ENCODE data around the gene HIRIP3. TPM values are rescaled to one million over a fixed set of nuclear protein-coding genes. Genes with fewer than 3 reads are reported as not detected.
A peak's percentile ranks its signal among the peaks of the same experiment; 100 is the strongest.
"Not testable (repeated sequence)": the region's sequence is repeated elsewhere in the genome, so short reads cannot be mapped to it uniquely, and the experiment has no call there.

HIRIP3 gene
- total RNA-seq, 1 donor from 2014 or later = 8.2 TPM

DNA sequence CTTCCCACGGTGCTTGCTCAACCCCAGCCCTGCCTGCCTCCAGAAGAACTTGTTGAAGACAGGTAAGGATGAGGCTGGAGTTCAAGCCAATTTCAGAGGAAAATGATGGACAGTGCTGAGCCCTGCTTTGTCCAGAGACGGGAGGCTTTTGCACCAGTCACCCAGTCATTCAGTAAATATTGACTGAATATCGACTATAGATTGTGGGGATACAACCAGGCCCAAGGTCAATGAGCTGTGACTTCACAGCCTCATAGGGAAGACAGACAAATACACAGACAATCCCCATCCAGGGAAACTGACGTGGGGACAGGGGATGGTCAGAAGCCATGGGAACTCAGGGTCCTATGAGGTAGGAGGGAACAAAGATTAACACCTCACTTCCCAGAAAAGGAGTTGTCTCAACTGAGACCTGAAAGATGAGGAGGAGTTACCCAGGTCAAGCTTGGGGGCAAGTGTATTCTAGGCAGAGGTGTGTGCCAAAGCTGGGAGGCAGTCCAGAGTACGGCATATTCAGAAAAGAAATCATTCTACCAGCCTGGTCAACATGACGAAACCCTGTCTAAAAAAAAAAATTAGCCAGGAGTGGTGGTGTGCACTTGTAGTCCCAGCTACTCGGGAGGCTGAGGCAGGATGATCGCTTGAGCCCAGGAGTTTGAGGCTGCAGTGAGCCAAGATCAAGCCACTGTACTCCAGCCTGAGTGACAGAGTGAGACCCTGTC is 21.3 kb upstream of the HIRIP3 start:
- DNase-seq (ENCODE audit: low read depth) = no peak

DNA sequence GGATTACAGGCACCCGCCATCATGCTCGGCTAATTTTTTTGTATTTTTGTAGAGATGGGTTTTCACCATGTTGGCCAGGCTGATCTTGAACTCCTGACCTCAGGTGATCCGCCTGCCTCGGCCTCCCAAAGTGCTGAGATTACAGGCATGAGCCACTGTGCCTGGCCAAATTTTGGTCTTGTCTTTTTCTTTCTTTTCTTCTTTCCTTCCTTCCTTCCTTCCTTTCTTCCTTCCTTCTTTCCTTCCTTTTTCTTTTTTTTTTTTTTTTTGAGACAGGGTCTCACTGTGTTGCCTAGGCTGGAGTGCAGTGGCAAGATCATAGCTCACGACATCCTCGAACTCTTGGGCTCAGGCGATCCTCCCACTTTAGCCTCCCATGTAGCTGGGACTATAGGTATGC is 20.0 kb upstream of the HIRIP3 start:
- not testable (repeated sequence) for DNase-seq (ENCODE audit: low read depth)

DNA sequence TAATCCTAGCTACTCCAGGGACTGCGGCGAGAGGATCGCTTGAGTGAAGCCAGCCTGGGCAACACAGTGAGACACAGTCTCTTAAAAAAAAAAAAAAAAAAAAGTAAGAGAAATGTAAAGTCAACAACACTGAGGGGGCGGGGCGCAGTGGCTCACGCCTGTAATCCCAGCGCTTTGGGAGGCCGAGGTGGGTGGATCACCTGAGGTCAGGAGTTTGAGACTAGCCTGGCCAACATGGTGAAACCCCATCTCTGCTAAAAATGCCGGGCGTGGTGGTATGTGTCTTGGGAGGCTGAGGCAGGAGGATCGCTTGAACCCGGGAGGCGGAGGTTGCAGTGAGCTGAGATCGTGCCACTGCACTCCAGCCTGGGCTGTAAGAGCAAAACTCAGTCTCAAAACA is 17.2 kb upstream of the HIRIP3 start:
- DNase-seq (ENCODE audit: low read depth) = not testable (repeated sequence)

DNA sequence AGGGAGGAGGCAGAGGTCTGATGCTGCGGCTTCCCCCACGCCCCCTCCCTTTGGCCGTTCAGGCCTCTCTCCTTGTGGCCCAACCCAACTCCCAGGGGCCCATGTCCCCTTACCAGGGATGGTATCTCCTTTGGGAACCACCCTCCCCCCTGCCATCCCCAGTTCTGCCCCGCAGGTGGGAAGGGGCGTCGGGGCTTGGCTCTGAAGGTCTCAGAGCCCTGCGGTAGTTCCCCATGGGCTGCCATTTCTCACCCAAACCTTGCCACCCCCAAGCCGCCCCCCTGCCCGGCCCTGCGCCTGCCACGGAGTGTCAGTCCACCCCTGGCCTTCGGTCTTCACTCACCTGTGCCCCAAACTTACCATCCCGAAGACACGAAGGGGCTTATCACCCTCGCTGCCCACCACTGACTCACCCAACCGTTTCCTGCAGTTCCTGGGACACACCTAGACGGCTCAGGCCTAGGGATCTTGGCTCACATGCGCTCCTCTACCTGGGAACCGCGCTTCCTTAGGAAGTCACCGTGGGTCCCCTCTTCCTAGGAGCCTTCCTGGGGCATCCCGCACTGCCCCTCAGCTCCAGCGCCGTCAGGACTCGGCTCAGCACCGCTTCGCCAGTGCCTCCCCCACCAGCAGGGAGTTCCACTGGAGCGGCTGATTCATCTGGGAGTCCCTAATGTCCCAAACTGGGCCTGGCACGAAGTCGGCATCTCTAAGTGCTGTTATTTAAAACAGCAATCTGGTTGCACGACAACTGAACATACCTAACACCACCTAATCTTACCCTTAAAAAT is 16.5 kb upstream of the HIRIP3 start:
- DNase-seq (ENCODE audit: low read depth) = no peak

DNA sequence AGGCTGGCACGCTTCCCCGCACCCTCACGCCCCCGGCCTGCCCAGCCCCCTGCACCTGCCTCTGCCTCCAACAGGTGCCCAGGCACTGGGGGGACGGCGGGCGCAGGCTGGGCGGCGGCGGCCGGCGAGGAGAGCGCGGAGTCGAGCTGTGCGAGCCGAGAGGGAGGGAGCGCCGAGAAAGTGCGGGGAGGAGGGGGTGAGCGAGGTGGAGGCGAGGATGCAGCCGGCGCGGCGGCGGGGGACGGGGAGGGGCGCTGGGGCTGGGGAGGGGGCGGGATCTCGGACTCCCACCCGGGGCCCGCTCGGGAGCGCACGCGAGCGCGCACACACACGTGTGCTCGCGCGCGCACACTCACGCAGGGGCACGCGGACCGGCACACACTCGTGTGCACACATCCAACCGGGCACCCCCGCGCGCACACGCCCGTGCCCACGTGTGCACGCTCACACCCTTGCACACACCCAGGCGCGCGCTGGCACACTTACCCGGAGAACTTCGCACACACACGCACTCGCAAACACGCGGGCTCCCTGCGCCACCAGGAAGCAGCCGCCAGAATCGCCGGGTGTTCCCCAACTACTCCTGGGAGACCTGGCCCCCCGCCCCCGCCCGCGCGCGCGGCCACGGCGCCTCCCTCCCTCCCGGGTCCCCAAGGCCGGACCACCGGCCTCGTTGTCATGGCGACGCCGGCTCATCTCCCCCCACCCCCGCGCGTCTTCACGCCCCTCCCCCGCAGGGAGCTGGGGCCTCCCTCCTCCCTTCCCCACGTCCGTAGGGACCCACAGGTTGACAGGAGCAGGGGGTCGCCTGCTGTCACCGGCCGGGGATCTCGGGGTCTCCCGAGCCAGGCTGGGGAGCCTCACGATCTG is 15.7 kb upstream of the HIRIP3 start, which contains the start of gene DOC2A:
TSS of gene DOC2A (minus strand) at position 184 of the 870 bp plus-strand sequence. CDS start 805 bp downstream, outside the sequence.
- DNase-seq (ENCODE audit: low read depth) = no peak

DNA sequence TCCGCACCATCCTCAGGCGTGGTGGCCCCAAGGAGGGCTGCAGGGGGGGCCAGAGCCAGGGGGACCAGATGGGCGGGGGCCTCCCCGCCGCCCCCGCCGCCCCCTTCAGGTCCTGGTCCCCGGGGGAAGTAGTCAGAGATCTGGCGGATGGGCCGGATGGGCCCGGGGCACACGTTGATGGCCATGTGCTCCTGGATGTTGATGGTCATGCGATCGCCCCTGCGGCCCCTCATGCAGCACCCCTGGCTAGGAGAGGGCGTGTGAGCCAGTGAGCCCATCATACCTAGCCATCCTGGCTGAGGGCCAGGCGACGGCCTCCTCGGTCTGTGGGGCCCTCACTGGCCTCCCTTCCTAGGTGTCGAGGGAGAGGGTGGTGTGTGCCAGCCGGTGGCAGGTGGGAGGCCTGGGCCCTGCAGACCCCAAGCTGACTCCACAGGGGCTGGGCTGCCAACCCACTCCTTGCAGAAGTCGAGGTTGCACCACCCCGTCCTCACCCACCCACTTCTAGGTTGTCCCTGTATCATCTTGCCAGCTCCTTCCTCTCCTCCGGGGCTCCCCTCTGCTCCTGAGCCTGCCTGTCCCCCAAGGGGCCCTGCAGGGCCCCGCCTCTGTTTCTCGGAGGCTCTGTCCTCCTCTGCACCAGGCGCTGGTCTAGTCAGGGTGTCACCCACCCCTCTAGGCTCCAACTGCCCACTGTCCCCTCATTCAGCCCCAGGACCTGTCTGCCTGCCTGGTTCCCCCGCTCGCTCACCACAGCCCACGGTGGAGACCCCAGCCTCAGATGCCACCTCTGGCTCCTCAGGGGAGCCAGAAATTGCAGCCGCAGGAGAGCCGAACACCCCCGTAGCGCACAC is 14.8 kb upstream of the HIRIP3 start:
- DNase-seq (ENCODE audit: low read depth) = no peak

DNA sequence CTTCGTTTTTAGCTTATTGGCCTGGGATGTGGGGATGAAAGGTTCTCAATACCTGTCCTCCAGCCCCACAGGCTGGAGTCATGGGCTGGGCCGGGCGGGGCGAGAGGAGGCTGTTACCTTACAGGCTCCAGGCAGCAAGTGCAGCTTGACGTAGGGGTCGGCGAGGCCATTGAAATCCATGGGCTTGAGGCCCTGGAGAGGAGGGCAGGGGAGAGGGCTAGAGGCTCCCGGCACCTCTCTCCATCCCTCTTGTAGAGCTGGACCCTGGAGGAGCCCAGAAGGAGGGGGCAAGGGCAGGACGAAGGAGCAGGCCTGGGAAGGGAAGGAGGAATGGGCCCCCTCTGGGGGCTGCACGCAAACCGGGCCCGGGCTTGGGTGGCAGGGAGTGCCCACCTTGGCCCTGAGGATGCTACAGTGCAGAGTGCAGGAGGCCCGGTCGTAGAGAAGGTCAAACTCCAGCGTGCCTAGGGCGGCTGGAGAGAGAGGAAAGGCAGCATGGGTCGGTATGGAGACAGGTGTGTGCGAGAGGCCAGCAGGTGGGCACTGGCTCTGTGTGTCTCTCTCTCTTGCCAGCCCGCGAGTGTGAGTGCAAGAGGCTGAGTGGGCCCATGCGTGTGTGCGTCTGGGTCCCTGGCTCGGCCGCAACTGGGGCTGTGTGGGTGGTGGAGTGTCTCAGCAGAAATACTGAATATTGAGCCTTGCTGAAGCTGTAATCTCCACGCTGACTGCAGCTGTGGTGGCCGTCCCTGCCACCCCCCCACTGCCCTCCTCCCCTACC is 13.9 kb upstream of the HIRIP3 start:
- no peak for DNase-seq (ENCODE audit: low read depth)

DNA sequence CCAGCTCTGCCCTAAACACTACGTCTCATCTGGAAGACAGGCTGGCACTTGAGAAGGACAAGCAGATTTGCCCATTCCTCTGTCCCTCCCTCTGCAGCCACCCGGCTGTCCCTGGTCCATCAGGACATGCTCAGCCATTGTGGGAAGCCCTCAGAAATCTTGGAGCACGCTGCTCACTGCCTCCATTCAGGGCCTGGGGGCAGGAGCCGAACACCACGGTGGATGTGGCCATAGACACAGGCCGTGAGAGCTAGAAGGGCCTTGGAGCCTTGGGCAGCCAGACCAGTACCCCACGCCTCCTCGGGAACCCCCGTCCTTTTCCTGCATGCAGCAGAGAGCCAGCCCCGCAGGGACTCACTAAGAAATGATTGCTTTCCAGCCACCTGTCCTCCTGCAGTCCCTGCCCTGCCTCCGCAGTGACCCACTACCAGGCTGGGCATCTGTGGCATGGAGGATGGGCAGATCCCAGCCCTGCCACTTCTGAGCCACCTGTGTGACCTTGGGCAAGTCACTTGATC is 12.0 kb upstream of the HIRIP3 start:
- DNase-seq (ENCODE audit: low read depth) = no peak

DNA sequence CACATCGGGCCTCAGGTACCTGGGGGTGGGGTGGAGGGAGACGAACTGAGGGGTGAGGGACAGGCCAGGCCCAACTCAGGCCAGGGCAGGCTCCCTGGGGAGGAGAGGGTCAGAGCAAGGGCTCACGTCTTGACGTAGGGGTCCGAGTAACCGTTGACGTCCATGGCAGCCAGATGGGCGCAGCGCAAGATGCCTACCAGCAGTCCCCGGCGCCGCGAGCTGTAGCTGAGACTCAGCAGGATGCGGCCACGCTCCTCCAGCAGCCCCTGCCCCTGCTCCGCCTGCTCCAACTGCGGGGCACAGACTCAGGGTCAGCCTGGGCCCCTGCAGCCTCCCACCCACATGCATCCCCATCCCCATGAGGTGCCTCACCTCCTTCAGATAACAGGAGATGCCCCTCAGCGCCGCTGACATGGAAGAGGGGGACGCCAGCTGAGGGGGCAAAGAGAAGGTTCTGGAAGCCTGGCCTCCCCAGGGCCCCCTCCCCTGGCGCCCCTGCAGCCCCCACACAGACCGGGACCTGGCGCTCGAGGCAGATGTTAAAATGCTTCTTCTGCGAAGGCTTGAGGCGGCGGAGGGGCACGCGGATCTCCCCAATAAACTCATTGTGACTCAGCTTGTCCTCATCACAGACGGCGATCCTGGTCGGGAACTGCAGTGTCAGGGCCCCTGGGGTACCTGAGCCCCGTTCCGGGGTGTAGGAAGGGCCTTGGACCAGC is 11.4 kb upstream of the HIRIP3 start:
- DNase-seq (ENCODE audit: low read depth) = no peak

DNA sequence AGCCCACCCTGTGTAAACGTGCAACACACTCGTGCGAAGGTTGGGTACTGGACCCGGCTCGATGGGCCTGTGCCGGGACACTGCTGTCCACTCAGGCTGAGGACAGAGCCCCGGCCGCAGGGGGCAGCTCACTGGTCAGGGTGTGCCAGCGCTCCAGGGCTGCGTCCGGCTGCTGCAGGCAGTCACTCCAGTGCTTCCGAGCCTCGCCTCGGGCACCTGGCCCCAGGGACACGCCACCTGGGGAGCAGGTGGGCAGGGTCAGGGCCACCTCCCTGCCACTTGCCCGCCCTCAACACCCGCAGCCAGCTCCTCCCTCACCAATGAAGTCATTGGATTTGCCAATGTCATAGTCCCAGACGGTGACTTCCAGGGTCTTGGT is 10.7 kb upstream of the HIRIP3 start:
- DNase-seq (ENCODE audit: low read depth) = no peak

DNA sequence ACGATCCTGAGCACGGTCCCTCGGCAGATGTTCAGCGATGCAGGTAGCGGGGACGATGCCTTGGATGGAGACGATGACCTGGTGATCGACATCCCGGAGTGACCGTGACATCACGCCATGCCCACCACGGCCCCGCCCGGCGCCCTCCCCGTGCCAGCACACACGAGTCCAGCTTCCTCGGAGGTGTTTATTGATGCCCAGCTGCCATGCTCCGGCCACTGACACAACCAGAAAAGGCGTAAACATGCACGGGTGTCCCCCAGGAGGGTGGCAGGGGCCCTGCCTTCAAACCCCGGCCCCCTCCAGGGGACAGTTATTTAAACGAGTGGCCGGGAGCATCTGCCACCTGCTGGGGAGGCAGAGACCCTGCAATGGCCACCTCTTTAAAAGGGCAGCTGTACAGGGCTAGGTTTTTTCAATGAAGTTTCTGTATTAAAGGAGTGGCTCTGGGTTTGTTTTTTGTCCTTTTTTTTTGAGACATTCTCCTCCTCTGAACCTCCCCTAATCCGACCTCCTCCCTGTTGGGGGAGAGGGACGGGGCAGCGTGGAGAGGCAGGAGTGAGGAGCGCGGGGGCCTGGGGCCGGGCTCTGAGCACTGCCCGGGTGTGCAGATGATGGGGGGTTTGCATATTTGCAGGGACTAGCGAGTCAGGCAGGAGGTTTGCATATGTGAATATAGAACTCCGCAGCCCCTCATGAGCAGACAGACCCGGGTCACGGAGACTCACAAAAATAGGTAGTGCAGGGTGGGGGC is 10.1 kb upstream of the HIRIP3 start:
- DNase-seq (ENCODE audit: low read depth) = peak; percentile 15

DNA sequence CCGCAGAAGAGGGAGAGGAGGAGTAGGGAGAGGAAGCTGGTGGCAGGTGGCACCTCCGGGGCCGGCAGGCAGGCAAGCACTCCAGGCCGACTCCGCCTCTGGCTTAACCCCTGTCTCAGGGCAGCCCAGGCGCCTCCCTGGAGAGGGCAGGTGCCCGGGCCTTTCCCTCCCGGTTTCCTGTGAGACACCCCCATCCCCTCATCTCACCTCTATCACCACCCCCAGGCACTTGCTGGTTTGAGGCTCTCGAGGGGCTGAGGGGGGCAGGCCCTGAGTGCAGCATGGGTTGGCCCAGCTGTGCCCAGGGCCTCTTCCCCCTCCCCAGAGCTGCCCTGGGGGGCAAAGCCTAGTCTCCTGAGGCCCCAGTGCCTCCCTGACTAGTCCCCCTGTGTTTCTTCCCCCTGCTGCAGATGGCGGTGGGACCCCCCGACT is 9.4 kb upstream of the HIRIP3 start:
- no peak for DNase-seq (ENCODE audit: low read depth)

DNA sequence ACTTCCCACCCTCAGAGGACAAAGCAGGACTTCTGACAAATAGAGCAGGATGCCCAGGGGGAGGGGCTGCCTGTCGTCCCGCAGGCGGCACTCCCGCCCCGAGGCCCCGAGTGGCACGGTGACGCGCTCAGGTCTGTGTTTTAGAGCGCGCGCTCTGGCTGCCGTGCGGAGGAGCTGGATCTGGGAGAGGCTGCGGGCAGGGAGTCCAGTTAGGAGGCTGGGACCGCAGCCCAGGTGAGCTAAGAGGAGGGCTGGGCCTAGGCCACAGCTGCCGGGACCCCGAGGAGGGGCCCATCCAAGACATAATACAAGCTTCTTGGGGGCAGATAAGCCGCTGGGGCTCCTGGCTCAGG is 9.0 kb upstream of the HIRIP3 start:
- DNase-seq (ENCODE audit: low read depth) = no peak

DNA sequence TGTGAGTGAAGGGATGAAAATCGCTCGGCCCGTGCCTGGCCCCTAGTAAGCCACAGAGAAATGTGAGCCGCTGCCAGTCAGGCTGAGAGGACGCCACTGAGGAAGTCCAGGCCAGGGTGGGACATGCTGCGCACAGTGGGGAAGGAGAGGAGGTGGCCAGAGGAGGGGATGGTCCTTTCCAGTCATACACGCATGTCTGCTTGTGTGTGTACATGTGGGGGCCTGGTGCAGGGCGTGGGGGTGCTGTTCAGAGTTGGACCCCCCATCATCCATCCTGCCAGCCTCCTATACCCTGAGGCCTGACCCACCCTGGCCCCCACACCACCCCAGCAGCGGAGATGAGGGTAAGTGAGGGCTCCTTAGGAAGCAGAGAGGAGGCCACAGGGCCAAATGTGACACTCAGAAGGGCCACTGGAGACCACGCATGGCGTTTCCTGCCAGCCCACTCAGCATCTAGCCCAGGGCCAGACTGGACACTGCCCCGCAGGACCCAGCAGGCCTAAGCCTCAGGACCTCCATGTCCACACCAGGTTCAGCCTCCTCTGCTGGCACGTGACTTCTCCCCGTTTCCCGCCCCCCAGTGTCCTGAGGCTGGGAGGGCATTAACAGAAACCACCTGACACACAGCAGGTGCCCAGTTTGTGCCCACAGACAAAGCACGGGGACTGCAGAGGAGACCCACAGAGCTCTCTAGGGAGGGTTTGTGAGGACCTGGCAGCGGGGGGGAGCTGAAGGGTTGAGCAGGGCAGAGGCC is 8.4 kb upstream of the HIRIP3 start:
- DNase-seq (ENCODE audit: low read depth) = no peak

DNA sequence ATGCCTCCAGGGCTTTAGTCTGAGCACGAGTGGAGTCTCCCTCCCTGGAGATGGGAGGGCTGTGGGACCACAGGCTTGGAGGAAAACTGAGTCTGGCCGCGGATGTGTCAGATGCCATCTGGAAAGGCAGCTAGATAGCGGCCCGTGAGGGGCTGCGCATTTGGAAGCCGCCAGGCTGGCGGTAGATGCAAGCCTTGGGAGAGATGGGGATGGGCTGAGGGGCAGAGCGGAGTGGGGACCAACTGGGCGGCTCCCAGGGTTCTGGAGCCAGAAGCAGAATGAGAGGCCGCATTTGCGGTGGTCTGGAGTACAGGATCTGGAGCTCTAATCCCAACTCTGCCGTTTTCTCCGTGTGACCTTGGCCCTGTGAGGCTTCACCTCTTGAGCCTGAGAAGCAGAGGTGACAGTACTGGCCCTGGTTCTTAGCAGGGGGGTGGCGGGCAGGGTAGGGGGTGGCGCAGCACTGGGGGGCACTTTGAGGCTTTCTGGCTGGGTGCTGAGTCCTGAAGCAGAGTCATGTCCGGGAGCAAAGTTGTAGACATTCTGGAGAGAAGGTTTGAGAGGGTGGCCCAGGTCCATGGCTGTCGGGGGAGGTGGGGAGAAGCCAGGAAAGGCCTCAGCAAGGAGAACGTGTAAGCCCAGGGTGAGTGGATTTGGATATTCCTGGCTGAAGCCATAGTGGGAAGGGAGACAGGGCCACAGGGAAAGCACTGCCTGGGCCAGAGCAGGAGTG is 7.4 kb upstream of the HIRIP3 start:
- no peak for DNase-seq (ENCODE audit: low read depth)

DNA sequence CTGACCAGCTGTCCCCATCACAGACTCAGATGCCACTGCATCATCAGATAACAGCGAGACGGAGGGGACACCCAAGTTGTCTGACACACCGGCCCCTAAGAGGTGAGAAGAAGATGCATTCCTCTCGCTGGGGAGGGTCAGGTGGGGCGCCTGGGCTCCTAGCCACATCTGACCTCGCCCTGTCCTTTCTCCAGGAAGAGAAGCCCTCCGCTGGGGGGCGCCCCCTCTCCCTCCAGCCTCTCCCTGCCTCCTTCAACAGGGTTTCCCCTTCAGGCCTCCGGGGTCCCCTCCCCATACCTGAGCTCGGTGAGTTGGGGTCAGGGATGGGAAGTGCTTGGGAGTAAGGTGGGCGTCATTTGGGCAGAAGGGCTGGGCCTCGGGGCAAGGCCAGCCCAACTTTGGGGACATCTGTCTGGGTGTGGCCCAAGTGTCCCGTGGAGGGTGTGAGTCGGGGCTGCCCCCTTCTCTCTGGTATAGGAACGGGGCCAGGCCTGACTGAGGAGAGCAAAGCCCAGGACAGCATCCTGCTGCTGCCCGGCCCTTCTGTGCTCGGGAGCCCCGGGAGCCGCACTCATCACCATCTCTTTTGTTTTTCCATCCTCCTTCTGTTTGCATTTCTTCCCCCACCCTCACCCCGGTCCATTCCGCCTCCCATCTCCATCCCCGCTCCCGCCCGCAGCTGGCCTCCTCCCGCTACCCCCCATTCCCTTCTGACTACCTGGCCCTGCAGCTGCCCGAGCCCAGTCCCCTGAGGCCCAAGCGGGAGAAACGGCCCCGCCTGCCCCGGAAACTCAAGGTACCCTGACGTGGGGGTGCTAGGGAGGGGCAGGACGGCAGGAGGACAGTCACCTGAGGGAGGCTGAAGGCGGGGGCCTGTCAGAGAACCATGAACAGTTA is 5.6 kb upstream of the HIRIP3 start:
- DNase-seq (ENCODE audit: low read depth) = no peak

Measured in renal cortical epithelial cell (primary cell).